WI38 (cell line): ENCODE data around the gene ZNF205.

Source experiments
- H3K4me3 ChIP-seq: 2 replicates; pipeline ENCODE4 v1.5.1; 2011; ENCODE audit warnings: low read depth, mild to moderate bottlenecking, control low read depth, low read length
- TF ChIP-seq, protein P1 (sequence below): IDR thresholded peaks from 2 replicates; pipeline ENCODE4 v1.5.1; 2012; ENCODE audit warnings: low read depth, mild to moderate bottlenecking, control low read depth, low read length

ZNF205 gene

DNA sequence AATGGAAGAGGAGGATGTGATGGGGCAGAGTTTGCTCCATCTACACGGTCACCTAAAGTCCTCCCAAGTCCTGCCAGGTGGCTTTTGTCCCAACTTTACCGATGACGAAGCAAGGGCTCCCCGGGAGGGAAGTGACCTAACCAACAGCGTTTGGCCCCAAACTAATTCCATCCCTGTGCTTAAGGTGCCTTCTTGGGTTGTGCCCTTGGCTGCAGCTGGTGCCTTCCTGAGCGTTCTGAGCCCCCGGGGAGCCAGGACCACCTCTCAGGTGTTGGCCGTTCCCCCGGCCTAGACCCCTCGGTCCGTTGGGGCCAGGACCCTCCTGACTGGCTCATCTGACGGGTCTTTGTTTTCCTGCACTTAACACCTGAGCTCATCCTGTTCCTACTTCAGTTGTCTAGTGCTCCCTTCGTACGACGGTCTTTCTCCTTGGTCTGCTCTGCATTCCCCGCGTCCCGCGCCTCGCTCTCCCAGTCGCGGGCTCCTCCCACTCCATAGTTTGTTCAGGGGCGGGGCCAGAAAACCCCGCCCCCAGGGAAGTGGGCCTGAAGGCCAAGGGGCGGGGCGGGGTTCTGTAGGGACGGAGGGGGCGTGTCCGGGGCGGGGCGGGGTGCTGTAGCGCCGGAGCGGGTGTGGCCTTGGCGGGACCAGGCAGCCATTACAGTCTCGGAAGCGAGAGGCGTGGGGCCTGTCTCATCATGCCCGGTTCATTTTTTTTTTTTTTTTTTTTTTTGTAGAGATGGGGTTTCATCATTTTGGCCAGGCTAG lies 12.5 kb upstream of the ZNF205 start:
- TF ChIP-seq, protein P1, sequence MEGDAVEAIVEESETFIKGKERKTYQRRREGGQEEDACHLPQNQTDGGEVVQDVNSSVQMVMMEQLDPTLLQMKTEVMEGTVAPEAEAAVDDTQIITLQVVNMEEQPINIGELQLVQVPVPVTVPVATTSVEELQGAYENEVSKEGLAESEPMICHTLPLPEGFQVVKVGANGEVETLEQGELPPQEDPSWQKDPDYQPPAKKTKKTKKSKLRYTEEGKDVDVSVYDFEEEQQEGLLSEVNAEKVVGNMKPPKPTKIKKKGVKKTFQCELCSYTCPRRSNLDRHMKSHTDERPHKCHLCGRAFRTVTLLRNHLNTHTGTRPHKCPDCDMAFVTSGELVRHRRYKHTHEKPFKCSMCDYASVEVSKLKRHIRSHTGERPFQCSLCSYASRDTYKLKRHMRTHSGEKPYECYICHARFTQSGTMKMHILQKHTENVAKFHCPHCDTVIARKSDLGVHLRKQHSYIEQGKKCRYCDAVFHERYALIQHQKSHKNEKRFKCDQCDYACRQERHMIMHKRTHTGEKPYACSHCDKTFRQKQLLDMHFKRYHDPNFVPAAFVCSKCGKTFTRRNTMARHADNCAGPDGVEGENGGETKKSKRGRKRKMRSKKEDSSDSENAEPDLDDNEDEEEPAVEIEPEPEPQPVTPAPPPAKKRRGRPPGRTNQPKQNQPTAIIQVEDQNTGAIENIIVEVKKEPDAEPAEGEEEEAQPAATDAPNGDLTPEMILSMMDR, result no peak
- H3K4me3 ChIP-seq, result no peak overlapping the region

GRCh38 chr16:3101018-3101840 lies 11.2 kb upstream of the ZNF205 start:
- H3K4me3 ChIP-seq, result no peak overlapping the region
- TF ChIP-seq, protein P1, result peak; percentile 41

GRCh38 chr16:3101841-3102470 lies 10.4 kb upstream of the ZNF205 start:
- TF ChIP-seq, protein P1, result no peak
- H3K4me3 ChIP-seq, result no peak overlapping the region

- TF ChIP-seq, protein P1, result no peak
Observed at GRCh38 chr16:3106205-3106928, 6.0 kb upstream of the ZNF205 start.

DNA sequence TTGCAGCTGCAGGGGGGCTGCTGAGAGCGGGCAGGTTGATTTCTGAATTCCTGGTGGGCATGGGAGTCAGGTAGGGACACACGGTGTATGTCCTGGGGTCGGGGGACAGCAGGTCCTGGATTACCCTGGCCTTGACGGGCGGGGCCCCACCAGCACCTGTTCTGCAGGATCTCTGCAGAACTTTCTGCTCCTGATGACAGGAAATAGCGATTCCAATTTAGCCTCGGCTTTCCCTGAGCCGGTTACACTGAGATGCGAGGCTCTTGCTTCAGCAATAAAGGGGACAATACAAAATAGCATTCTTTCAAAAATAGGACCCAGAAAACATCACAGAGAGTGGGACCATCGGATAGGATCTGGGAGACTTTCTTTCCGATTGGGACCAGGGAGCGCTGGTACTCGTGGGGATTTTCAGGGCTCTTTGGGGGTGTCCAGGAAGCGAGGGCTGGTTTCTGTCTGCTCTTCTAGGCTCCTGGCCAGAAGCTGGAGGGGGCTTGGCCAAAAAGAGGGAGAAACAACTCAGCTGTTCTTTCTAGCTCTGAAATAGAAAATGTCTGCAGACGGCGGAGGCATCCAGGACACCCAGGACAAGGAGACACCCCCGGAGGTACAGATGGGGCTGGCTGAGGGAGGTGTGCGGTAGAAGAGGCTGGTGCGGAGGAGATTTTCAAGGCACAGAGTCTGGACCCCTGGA lies 642 bp downstream of the ZNF205 start:
- H3K4me3 ChIP-seq, result peak overlapping the region; percentile 96
- TF ChIP-seq, protein P1, result no peak

More at GRCh38 chr16:3106205-3106928, 6.0 kb upstream of the ZNF205 start:
- peak overlapping the region; percentile 63 for H3K4me3 ChIP-seq

GRCh38 chr16:3113765-3114479 lies 1.5 kb downstream of the ZNF205 start:
- H3K4me3 ChIP-seq, result peak overlapping the region; percentile 96
- TF ChIP-seq, protein P1, result 0 out of 2 replicates have a peak, but pooled peaks have one; percentile 2
